ENCODE measurements around the gene MRPL42. TPM values are rescaled to one million over a fixed set of nuclear protein-coding genes. Genes with fewer than 3 reads are reported as not detected.

Gene MRPL42
- polyA plus RNA-seq, 4 donors, result 48.9 to 105 (median 71.8) TPM

GRCh38 chr12:93442411-93443340 is 24.6 kb upstream of the MRPL42 start:
- peak in 1 of 4 donors; percentile 47 for DNase-seq (ENCODE audit: low read depth in 4 of 4, low spot score in 3 of 4)

DNA sequence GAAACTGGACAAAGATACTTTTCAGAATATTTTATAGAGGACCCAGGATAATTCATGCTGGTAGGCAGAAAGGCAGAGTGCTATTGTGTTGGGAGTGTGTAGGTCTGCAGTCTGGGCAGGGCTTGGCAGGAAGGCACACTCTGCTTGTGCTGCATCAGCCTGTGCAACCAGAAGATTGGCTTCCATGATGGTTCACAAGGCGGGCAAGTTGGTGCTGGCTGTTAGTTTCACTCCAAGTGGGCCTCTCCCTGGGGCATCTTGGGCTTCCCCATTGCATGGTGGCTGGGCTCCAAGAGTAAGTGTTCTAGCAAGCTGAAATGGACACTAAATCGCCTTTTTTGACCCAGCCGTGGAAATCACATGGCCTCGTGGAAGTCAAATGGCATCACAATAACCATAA is 23.7 kb upstream of the MRPL42 start:
- DNase-seq (ENCODE audit: low read depth in 4 of 4, low spot score in 3 of 4), result no peak

DNA sequence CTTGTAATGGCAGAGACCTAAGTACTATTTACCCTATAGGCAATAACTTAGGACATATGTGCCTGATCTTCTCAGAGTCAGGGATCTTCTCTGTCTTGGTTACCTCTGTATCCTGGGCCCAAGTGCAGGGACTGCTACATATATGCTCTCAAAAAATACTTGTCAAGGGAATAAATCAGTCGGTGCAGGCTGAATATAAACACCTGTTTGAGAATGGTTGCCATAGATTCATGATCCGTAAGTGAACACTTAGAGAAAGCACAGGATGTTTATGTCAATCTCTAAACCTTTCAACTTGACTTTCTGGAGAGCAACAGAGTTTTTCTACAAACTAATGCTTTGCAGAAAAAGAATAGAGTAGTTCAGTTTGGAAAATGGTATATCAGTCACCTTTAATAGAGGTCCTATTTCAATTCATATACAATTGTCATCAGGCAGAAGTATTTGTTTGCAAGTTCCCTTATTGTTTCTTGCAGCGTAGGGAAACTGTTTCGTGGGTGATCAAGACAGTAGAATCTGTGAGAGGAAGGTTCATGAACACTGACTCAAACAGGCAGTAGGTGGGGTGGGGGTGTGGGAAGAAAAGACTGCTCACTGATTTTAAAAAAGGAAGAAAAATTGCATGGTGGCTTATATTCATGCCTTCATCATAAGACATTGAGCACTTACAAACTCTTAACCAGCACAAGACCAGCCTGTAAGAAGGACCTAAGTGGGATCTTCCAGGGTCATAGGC is 19.6 kb upstream of the MRPL42 start:
- no peak for DNase-seq (ENCODE audit: low read depth in 4 of 4, low spot score in 3 of 4)

DNA sequence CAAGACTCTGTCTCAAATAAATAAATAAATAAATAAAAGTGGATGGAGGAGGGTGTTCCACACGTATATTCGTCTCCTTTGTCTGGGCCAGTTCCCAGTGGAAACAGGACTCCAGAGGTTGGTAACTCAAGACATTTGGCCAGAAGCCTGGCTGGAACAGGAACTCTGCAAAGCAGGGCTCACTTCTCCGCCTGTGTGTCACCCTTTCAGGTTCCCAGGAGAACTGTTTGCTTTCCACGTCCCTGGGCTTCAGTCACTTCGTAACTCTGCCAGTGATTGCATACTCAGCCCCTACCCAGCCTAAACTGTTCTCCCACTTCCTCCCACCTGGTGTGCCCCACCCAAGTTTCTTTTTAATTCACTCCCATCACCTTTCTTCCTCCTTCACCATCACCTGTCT is 18.5 kb upstream of the MRPL42 start:
- DNase-seq (ENCODE audit: low read depth in 4 of 4, low spot score in 3 of 4), result no peak

GRCh38 chr12:93449277-93449676 is 18.0 kb upstream of the MRPL42 start:
- DNase-seq (ENCODE audit: low read depth in 4 of 4, low spot score in 3 of 4), result no peak

DNA sequence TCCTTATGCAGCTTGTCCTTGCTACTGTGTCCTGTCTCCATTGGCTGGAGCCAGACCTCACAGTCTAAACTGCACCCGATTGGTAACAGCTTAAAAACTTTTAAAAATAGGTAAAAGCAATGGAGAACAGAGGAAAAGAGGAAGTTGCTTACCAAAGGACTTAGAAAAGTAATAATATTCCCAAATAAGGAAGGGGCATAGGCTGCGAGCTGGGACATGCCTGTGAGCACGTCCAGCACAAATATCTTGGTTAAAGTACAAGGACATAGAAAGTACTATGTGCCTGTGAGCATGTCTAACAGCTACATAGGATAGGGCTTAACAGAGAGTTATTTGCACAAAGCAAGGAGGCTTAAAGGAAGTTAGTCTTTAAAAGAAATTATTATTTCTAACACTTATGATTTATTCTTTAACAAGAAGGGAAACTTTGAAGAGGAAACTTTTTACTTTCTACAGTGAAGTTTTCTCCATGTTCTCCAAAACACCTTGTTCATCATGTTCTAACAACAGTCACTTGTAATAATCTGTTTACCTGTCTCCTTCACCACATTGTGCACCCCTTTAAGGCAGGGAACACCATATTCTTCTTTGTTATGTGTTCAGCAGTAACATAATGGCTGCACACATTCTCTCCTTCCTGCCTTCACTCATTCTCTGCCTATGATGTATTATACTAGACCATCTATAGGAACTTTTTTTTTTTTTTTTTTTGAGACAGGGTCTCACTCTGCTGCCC is 15.7 kb upstream of the MRPL42 start:
- DNase-seq (ENCODE audit: low read depth in 4 of 4, low spot score in 3 of 4), result no peak

- DNase-seq (ENCODE audit: low read depth in 4 of 4, low spot score in 3 of 4), result no peak
Observed at GRCh38 chr12:93453633-93454032, 13.7 kb upstream of the MRPL42 start.

- no peak for DNase-seq (ENCODE audit: low read depth in 4 of 4, low spot score in 3 of 4)
Observed at GRCh38 chr12:93456077-93456476, 11.2 kb upstream of the MRPL42 start.

- no peak for DNase-seq (ENCODE audit: low read depth in 4 of 4, low spot score in 3 of 4)
Observed at GRCh38 chr12:93459097-93459496, 8.2 kb upstream of the MRPL42 start.

DNA sequence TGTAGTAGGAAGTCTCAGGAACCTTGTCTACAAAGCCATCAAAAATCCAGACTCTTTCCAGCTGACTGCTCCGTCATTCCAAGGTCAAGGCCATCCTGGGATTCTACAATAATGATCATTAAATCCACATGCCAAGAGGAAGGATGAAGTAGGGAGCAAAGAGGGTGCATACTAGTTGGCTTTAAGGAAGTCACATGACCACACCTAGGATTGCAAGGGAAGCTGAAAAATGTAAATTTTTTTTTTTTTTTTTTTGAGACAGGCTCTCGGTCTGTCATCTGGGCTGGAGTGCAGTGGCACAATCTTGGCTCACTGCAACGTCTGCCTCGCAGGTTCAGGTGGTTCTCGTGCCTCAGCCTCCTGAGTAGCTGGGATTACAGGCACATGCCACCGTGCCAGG is 7.3 kb upstream of the MRPL42 start:
- no peak for DNase-seq (ENCODE audit: low read depth in 4 of 4, low spot score in 3 of 4)

DNA sequence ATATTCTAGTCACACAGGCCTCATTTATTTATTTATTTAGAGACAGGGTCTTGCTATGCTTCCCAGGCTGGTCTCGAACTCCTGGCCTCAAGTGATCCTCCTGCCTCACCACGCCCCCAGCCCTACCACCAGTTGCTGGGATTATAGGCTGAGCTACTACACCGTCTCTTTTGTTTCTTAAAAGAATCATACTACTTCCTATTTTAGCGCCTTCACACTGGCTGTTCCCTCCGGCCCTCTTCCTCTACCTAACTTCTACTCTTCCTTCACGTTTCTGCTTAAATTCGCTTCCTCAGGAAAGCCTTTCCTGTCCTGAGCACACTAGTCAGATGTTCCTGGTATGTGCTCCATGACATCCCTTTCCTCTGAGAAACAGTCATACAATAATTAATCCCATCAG is 6.4 kb upstream of the MRPL42 start:
- DNase-seq (ENCODE audit: low read depth in 4 of 4, low spot score in 3 of 4), result no peak

GRCh38 chr12:93461503-93461902 is 5.8 kb upstream of the MRPL42 start:
- no peak for DNase-seq (ENCODE audit: low read depth in 4 of 4, low spot score in 3 of 4)

- DNase-seq (ENCODE audit: low read depth in 4 of 4, low spot score in 3 of 4), result no peak
Observed at GRCh38 chr12:93465841-93466240, 1.5 kb upstream of the MRPL42 start.

DNA sequence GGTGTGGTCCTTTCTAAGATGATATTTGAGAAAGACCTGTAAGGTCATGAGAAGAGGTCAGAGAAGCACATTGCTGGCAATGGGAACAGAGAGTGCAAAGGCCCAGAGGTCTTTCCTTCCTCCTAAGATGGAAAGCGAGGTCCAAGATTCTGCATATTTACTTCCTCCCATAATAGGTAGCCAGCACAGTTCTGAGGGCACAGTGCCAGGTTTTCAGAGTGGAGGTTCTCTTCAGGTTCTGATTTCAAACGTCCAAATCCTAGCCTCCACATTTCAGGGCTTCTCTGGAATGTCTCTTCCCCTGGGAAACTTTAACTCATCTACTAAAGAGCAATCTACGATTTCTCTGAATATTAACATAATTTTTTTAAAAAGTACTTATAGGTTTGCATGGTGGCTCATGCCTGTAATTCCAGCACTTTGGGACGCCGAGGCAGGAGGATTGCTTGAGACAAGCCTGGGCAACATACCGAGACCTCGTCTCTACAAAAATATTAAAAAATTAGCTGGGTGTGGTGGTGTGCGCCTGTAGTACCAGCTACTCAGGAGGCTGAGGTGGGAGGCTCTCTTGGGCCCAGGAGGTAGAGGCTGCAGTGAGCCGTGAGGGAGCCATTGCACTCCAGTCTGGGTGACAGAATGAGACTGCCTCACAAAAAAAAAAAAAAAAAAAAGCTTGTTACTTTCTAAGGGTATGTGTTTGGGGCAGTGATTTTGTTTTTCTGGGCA is 526 bp upstream of the MRPL42 start:
- no peak for DNase-seq (ENCODE audit: low read depth in 4 of 4, low spot score in 3 of 4)

- DNase-seq (ENCODE audit: low read depth in 4 of 4, low spot score in 3 of 4), result peak in 1 of 4 donors; percentile 19
Observed at GRCh38 chr12:93468008-93468371, 676 bp downstream of the MRPL42 start.

GRCh38 chr12:93469386-93469785 is 2.1 kb downstream of the MRPL42 start:
- no peak for DNase-seq (ENCODE audit: low read depth in 4 of 4, low spot score in 3 of 4)

GRCh38 chr12:93476555-93476954 is 9.2 kb downstream of the MRPL42 start:
- no peak for DNase-seq (ENCODE audit: low read depth in 4 of 4, low spot score in 3 of 4)

- no peak for DNase-seq (ENCODE audit: low read depth in 4 of 4, low spot score in 3 of 4)
Observed at GRCh38 chr12:93482721-93483120, 15.4 kb downstream of the MRPL42 start.

- no peak for DNase-seq (ENCODE audit: low read depth in 4 of 4, low spot score in 3 of 4)
Observed at GRCh38 chr12:93483151-93483807, 16.0 kb downstream of the MRPL42 start.

Data from left renal pelvis (tissue), 4 donors.